Measurements from ENCODE around the gene USP34.

GRCh38 chr2:61434314-61434713 is 36.6 kb downstream of the USP34 start:
- TF ChIP-seq CTCF (IDR thresholded peaks at IDR 0.05), result no peak
- no peak for TF ChIP-seq POLR2A (IDR thresholded peaks at IDR 0.05)
